Endothelial cell of umbilical vein (primary cell): ENCODE results near the gene SPTLC1. TPM values are rescaled to one million over a fixed set of nuclear protein-coding genes. Genes with fewer than 3 reads are reported as not detected.
"Not testable (repeated sequence)": the region's sequence is repeated elsewhere in the genome, so short reads cannot be mapped to it uniquely, and the experiment has no call there.

Source experiments
- BruUV-seq: library from RNA; stranded (reverse); fragments of 400-500 nt; replicated peaks from 2 replicates; lab custom pipeline; 2021; lab: Mats Ljungman, UMichigan
- CTCF ChIA-PET: fragments of 300-600, 350-600 bp; sonication (Branson Sonifier 250); formaldehyde crosslinking; loops from one replicate; lab custom pipeline; 2021; ENCODE audit warnings: antibody characterized with exemption, inconsistent platforms; lab: Charles Lee
- POLR2A ChIA-PET: fragments of 300-600, 350-600 bp; sonication (Branson Sonifier 250); formaldehyde crosslinking; loops from one replicate; lab custom pipeline; 2021; ENCODE audit warnings: antibody characterized with exemption, inconsistent platforms; lab: Charles Lee
- DNase-seq: peaks from one replicate; pipeline ENCODE4 v3.0.0-alpha.2; 2011; ENCODE audit warnings: low read depth, low spot score
- FAIRE-seq: peaks from 2 replicates; lab custom pipeline; 2011; peaks lifted over from hg19 to GRCh38; lab: Jason Lieb, UNC
- H2AFZ ChIP-seq: 2 replicates; pipeline ENCODE4 v1.6.0; 2012; ENCODE audit warnings: low read depth, low read length, control low read depth, inconsistent platforms
- H3K27ac ChIP-seq: 2 replicates; pipeline ENCODE4 v1.5.1; 2011; ENCODE audit warnings: low read depth, mild to moderate bottlenecking, control low read depth, low read length, moderate library complexity; ENCODE audit not compliant: insufficient read depth
- H3K27me3 ChIP-seq, 2 experiments: 2 replicates each; pipeline versions ENCODE4 v1.6.0 to v1.6.1; 2011; ENCODE audit warnings: low read length in 2 of 2, mixed read lengths in 1 of 2; ENCODE audit not compliant: control insufficient read depth in 2 of 2, insufficient read depth in 2 of 2
- H3K36me3 ChIP-seq, 2 experiments: 2 replicates in 1 of 2; 3 replicates in 1 of 2; pipeline ENCODE4 v1.5.1; 2011; ENCODE audit warnings: low read length in 2 of 2, mild to moderate bottlenecking in 1 of 2, moderate library complexity in 1 of 2; ENCODE audit not compliant: control insufficient read depth in 2 of 2, insufficient read depth in 2 of 2; ENCODE audit errors: extremely low read depth in 1 of 2
- H3K4me1 ChIP-seq: 3 replicates; pipeline ENCODE4 v1.5.1; 2011; ENCODE audit warnings: mild to moderate bottlenecking, low read length; ENCODE audit not compliant: control insufficient read depth, insufficient read depth; ENCODE audit errors: extremely low read depth
- H3K4me2 ChIP-seq: 2 replicates; pipeline ENCODE4 v1.6.1; 2011; ENCODE audit warnings: low read length, control low read depth, mixed read lengths; ENCODE audit not compliant: insufficient read depth
- H3K4me3 ChIP-seq, 3 experiments: fragments of 200-600 bp in 1 of 3; sonication (generic), shearing (Covaris generic) in 1 of 3; replicated peaks in 1 of 3; 2 replicates each; pipeline ENCODE4 v1.5.1; 2011 to 2016; ENCODE audit warnings: control low read depth in 3 of 3, low read length in 3 of 3, mild to moderate bottlenecking in 2 of 3, inconsistent platforms in 1 of 3, low read depth in 1 of 3, moderate library complexity in 1 of 3; ENCODE audit not compliant: insufficient read depth in 1 of 3
- H3K79me2 ChIP-seq: 2 replicates; pipeline ENCODE4 v1.6.0; 2012; ENCODE audit warnings: low read length, inconsistent platforms; ENCODE audit not compliant: control insufficient read depth, insufficient read depth
- H3K9ac ChIP-seq: replicated peaks from 2 replicates; pipeline ENCODE3; 2011; ENCODE audit warnings: low read length, control low read depth; ENCODE audit not compliant: insufficient read depth; ENCODE audit errors: extremely low read depth
- H3K9me1 ChIP-seq: replicated peaks from 3 replicates; pipeline ENCODE4 v1.6.0; 2011; ENCODE audit warnings: mild to moderate bottlenecking, low read length; ENCODE audit not compliant: control insufficient read depth, insufficient read depth; ENCODE audit errors: extremely low read depth
- H3K9me3 ChIP-seq: replicated peaks from 2 replicates; pipeline ENCODE4 v1.5.1; 2012; ENCODE audit warnings: low read length, inconsistent platforms; ENCODE audit not compliant: control insufficient read depth, insufficient read depth
- H4K20me1 ChIP-seq: replicated peaks from 2 replicates; pipeline ENCODE3; 2011; ENCODE audit warnings: mild to moderate bottlenecking, low read length; ENCODE audit not compliant: control insufficient read depth, insufficient read depth; ENCODE audit errors: extremely low read depth
- EZH2 ChIP-seq: IDR thresholded peaks from 2 replicates; pipeline ENCODE4 v1.6.1; 2012; ENCODE audit warnings: borderline replicate concordance, low read depth, mild to moderate bottlenecking, moderate library complexity, low read length, inconsistent platforms; ENCODE audit not compliant: severe bottlenecking
- FOS ChIP-seq: IDR thresholded peaks from 2 replicates; pipeline ENCODE4 v1.6.1; 2011; ENCODE audit warnings: mild to moderate bottlenecking, low read length, moderate library complexity, borderline replicate concordance; ENCODE audit not compliant: insufficient read depth
- GATA2 ChIP-seq: IDR thresholded peaks from 2 replicates; pipeline ENCODE4 v1.7.0; 2011; ENCODE audit warnings: low read depth, mild to moderate bottlenecking, moderate library complexity, mixed read lengths, low read length; ENCODE audit not compliant: insufficient read length, insufficient read depth
- JUN ChIP-seq: IDR thresholded peaks from 2 replicates; pipeline ENCODE4 v1.6.1; 2011; ENCODE audit warnings: borderline replicate concordance, low read depth; ENCODE audit not compliant: insufficient read length, insufficient read depth
- POLR2AphosphoS5 ChIP-seq: IDR thresholded peaks from 2 replicates; pipeline ENCODE4 v1.6.1; 2012; ENCODE audit warnings: low read depth, mild to moderate bottlenecking, control low read depth, low read length, moderate library complexity; ENCODE audit not compliant: insufficient read depth
- dilution Hi-C: fragments of 300-500 bp; cut with MboI; formaldehyde crosslinking; loops from one replicate; pipeline ENCODE4 v1.15.0; 2019; ENCODE audit warnings: low sequenced_read_pairs; ENCODE audit not compliant: extremely low pct_ligation_motif_present
- intact Hi-C: fragments of 100-400 bp; cut with micrococcal nuclease; formaldehyde crosslinking; loops from one replicate; pipeline ENCODE4 v1.10.0; 2022
- polyA plus RNA-seq, 4 experiments: library from polyadenylated mRNA; depleted of rRNA in 3 of 4; stranded (reverse) in 3 of 4; unstranded in 1 of 4; fragments of >200 nt; gene quantifications; 2 replicates each; pipeline versions ENCODE4 v1.2.1 to v1.2.3, GENCODE V29; 2011 to 2012; ENCODE audit warnings: missing spikeins in 1 of 4
- total RNA-seq: library from RNA; stranded (reverse); gene quantifications from 2 replicates; pipeline ENCODE4 v1.2.3, GENCODE V29; 2021
- TF ChIP-seq, protein P1 (sequence below): IDR thresholded peaks from 2 replicates; pipeline ENCODE4 v1.6.1; 2011; ENCODE audit not compliant: insufficient read depth, insufficient read length

Gene SPTLC1
- total and polyA plus RNA-seq, 2 donors (not counting 3 experiments of a cell fraction or from before 2014, with no cell fraction given) = 35.9 to 68.5 TPM

DNA sequence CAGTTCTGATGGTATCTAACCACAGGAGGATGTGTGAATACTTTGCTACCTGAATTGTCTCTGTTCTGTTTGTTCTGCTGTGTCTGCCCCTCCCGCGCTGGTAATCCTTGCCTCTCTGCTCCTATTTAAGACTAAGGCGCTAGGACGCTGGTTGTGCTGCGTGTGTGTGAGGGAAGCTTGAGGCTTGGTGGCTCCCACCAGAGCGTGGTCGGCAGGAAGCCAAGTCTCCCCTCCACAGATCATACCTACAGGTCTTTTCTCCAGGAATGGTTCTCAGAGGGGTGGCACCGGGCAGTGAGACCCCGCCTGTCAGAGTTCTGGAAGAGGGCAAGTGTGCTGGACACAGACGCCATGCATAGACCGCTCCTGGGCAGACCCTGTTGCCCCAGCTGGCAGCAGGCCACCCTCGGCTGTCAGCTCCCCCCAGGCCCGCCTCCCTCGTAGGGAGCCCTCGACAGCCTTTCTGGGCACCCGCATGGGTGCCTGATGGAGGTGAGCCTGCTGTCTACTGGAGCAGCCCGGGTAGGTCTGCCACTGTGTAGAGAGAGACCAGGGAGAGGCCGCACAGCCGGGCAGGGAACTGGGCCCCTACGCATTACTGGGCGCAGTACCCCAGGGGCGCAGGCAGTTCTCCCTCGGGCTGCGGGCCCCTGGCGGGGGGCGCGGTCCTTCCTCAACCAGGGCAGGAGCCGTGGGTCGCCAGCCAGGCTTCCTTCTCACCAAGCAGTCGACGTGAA lies 111.7 kb downstream of the SPTLC1 start:
- ChIA-PET POLR2A (no interaction called here), CTCF (no interaction called here)
- Histone ChIP-seq H2AFZ (no peak overlapping the region), H3K27ac (no peak overlapping the region), H3K27me3 (no peaks in the 10 kb centered on the region), H3K9ac (no peak overlapping the region), H3K36me3 (no peaks in the 10 kb centered on the region), H3K9me3 (no peaks in the 10 kb centered on the region), H4K20me1 (no peaks in the 10 kb centered on the region), H3K4me1 (no peaks in the 10 kb centered on the region), H3K4me2 (no peak overlapping the region), H3K79me2 (no peaks in the 10 kb centered on the region), H3K4me3 (no peak overlapping the region), H3K9me1 (no peaks in the 10 kb centered on the region)
- DNase-seq (no peak), FAIRE-seq (no peak)
- no TSS peak for BruUV-seq
- TF ChIP-seq JUN = no peak
- no peak for TF ChIP-seq POLR2AphosphoS5
- TF ChIP-seq GATA2 = no peak
- TF ChIP-seq, protein P1, sequence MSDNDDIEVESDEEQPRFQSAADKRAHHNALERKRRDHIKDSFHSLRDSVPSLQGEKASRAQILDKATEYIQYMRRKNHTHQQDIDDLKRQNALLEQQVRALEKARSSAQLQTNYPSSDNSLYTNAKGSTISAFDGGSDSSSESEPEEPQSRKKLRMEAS = no peak
- TF ChIP-seq EZH2 = no peak
- no peak for TF ChIP-seq FOS
- dilution Hi-C loops = no loop called here
- intact Hi-C loops = no loop called here

DNA sequence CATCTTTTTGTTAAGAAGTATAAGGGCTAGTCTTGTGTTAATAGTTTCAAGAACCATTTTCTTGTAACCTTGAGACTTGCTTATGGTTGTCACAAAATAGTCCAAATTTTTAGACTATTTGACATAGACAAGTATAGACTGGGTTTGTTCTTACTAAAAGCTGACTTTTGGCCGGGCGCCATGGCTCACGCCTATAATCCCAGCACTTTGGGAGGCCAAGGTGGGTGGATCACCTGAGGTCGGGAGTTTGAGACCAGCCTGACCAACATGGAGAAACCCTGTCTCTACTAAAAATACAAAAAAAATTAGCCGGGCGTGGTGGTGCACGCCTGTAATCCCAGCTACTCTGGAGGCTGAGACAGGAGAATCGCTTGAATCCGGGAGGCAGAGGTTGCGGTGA lies 113.3 kb downstream of the SPTLC1 start:
- not testable (repeated sequence) for H3K36me3 ChIP-seq

More for the DNA sequence above, 113.3 kb downstream of the SPTLC1 start:
- H3K9ac ChIP-seq, H3K27me3 ChIP-seq, H3K9me3 ChIP-seq, DNase-seq, H3K4me1 ChIP-seq, dilution Hi-C loops, H3K79me2 ChIP-seq, H3K4me3 ChIP-seq, H3K27ac ChIP-seq, intact Hi-C loops, POLR2A ChIA-PET, H3K9me1 ChIP-seq, H4K20me1 ChIP-seq, H2AFZ ChIP-seq, BruUV-seq, H3K4me2 ChIP-seq, FAIRE-seq, CTCF ChIA-PET: not testable (repeated sequence)
